HTR-8/SVneo (cell line): ENCODE measurements around the gene SYNGR3.
"Not testable (repeated sequence)": the region's sequence is repeated elsewhere in the genome, so short reads cannot be mapped to it uniquely, and the experiment has no call there.

Source experiments
- DNase-seq: peaks from one replicate; pipeline ENCODE4 v3.0.0; 2011; ENCODE audit warnings: low spot score, mixed read lengths; ENCODE audit not compliant: insufficient read length
- FAIRE-seq: peaks from 2 replicates; lab custom pipeline; 2011; peaks lifted over from hg19 to GRCh38; lab: Jason Lieb, UNC

The SYNGR3 gene

GRCh38 chr16:2024032-2024420 lies 34.3 kb downstream of the SYNGR3 start:
- DNase-seq (no peak), FAIRE-seq (no peak)

DNA sequence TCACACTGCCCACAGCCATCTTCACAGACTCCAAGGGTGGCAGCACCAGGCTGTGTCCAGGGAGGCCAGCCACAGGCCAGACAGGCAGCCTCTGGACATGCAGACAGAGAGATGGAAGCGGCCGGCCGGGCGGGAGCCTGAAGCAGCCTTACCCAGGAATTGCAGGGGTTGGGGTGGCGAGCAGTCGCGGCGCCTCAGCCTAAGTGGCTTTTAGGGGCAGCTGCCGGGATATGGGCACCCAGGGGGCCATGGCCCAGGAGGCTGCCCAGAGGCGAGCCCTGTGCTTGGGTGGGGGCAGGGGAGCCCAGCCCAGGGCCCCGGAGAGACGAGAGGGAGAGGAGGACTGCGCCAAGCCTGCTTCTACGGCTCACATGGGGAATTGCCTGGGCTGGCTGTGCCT lies 35.5 kb downstream of the SYNGR3 start:
- FAIRE-seq (no peak), DNase-seq (no peak)

DNA sequence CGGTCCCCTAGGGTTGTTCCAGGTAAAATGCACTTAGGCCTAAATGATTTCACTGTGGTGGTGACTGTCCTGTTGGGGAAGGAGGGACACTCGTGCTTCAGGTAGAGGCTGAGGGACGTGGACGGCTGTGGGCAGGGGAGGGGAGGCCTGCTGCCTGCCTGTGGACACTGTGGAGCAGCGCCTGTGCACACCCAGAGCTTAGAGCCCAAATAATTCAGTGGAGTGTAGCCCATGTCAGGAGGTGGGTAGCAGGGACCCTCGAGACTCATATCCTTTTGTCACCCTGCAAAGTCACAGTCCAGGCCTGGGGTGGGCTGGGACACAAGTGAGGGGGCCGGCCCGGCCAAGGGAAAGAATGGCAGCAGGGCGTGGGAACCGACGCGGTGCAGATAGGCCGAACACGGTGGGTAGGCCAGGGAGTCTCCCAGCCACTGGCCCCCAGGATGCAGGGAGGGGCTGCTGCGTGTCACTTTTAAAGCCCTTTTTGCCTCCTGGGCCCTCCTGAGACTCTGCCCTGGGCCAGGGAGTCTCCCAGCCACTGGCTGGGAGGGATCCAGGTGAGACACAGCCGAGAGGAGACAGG lies 36.2 kb downstream of the SYNGR3 start:
- no peak for DNase-seq
- FAIRE-seq: no peak

GRCh38 chr16:2026461-2027023 lies 36.8 kb downstream of the SYNGR3 start, which contains the start of gene NHERF2:
NHERF2 (plus strand) TSS chr16:2026902; CDS start chr16:2027006, 104 bp downstream.
- no peak for FAIRE-seq

DNA sequence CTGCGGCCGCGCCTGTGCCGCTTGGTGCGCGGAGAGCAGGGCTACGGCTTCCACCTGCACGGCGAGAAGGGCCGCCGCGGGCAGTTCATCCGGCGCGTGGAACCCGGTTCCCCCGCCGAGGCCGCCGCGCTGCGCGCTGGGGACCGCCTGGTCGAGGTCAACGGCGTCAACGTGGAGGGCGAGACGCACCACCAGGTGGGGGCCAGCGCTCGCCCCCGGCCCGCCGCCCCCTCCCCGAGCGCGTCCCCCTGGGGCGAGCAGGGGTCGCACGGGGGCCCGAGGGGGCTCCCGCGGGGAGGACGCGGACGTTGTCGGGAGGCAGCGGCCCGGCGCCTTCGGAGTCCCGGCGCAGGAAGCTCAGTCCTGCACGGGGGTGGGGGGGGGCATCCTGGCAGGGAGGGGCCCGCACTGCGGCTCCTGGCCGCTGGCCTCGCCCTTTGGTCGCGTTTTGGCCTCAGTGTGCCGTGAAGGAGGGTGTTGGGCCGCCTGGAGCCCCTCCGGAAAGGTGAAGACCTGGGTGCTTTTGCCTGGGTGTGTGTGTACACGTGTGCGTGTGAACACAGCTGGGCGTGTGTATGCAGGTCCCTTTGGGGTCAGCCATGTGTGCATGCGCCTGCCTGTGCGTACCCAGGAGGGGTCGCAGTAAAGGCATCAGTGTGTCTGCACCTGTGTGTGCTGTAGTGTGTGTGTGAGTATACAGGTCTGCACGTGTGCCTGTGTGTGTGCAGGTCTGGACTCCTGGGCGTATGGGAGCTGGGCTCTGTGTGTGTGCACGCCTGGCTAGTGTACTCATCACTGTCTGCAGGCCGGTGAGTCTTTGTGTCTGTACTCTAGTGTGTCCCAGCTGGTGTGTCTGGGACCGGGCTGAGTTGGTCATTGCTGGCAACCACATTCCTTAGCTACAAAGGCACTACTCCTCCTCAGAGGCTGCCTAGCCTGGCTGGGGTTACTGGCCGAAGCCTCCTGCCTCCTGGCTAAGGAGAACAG lies 37.5 kb downstream of the SYNGR3 start:
- FAIRE-seq (peak; percentile 94), DNase-seq (no peak)

More at GRCh38 chr16:2026461-2027023, 36.8 kb downstream of the SYNGR3 start, which contains the start of gene NHERF2:
- no peak for DNase-seq

- FAIRE-seq (no peak), DNase-seq (no peak)
Observed at GRCh38 chr16:2028146-2028545, 38.4 kb downstream of the SYNGR3 start.

DNA sequence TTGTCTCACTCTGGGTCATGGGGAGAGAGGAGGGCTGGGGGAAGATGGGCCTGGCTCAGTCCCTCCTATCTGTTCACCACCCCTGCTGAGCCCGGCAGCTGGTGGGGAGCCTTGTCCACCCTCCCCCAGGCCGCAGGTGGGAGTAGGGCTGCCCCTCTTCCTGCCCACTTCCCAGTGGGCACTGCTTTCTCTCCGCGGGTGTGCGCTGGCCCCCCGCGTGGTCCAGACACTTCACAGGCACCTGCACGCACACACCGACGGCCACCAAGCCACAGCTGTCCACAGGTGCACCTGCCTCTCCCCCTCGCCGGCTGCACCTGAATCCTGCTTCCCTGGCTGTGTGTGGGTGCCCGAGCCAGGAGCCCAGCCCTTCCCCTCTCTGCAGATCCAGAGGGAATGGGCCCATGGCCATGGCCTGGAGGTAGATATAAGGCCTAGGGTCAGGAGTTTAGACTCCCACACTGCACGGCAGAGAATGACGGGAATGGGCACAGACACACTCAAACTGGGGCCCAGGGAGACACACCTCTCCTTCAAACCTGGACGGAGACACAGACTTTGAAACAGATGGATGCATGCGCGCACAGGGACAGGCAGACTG lies 39.0 kb downstream of the SYNGR3 start:
- FAIRE-seq: no peak
- DNase-seq: no peak

DNA sequence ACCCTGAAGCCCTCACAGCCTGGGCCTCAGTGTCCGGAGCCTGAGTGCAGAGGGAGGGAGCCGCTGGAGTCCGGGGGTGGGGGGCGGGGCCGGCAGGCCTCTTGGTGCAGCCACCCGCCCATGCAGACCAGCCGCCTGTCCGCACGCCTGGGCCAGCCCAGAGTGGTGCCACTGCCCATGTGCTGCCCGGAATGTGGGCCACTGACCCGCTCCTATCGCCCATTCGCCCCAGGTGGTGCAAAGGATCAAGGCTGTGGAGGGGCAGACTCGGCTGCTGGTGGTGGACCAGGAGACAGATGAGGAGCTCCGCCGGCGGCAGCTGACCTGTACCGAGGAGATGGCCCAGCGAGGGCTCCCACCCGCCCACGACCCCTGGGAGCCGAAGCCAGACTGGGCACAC lies 39.6 kb downstream of the SYNGR3 start:
- FAIRE-seq: no peak
- no peak for DNase-seq

GRCh38 chr16:2030036-2030435 lies 40.3 kb downstream of the SYNGR3 start:
- no peak for DNase-seq
- FAIRE-seq: no peak

DNA sequence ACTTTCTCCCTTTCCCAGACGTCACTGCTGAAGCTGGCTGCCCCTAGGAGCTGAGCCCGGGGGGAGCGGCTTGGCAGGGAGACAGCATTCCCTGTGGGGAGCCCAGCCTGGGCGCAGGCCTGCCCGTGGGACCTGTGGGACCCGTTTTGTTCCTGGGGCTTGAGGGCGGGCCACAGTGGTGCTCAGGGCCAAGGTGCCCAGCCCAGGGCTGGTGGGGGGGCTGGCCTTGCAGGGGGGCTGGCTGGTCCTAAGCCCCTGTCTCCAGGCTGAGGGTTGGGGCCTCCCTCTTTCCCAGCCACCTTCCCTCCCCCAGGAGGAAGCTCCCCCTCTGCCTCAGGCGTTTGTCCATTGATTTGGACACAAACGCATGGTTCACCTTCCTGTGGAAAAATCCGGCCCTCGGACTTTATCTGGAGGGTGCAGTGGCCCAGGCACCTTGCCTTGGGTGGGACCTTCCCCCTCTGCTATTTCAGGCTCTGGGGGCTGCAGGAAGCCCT lies 41.4 kb downstream of the SYNGR3 start:
- DNase-seq (no peak), FAIRE-seq (no peak)

DNA sequence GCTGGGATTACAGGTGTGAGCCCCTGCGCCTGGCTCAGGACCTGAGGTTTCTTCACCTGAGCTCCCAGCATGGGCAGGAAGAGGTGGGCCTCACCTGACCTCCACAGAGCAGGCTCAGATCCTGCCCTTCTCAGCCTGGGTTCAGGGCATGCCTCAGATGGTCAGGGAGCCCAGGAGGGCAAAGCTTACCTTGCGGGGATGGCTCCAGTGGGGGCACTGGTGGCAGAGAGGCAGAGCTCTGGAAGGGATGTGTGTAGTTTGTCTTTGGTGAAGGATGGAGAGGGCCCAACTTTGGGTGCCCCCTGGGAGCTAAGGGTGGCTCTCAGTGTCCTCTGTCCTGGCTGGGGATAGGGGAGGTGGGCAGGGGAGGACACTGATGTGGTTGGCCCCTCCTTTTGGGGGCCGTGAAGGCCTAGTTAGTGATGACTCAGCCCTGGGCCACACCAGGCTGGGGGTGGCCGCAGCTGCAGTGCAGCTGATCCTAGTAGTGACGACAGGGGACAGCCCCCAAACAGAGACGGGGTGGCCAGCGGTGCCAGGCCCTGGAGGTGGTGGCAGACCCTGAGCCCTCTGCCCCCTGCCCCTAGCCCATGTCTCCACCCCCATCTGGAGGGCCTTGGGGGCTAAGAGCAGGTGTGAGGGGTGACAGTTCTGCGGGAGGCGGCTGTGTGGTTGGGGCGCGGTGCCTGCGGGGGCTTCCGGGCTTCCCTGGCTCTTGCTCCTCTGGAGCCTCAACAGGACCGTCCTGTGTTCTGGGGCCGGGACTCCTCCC lies 42.7 kb downstream of the SYNGR3 start:
- peak; percentile 70 for FAIRE-seq

DNA sequence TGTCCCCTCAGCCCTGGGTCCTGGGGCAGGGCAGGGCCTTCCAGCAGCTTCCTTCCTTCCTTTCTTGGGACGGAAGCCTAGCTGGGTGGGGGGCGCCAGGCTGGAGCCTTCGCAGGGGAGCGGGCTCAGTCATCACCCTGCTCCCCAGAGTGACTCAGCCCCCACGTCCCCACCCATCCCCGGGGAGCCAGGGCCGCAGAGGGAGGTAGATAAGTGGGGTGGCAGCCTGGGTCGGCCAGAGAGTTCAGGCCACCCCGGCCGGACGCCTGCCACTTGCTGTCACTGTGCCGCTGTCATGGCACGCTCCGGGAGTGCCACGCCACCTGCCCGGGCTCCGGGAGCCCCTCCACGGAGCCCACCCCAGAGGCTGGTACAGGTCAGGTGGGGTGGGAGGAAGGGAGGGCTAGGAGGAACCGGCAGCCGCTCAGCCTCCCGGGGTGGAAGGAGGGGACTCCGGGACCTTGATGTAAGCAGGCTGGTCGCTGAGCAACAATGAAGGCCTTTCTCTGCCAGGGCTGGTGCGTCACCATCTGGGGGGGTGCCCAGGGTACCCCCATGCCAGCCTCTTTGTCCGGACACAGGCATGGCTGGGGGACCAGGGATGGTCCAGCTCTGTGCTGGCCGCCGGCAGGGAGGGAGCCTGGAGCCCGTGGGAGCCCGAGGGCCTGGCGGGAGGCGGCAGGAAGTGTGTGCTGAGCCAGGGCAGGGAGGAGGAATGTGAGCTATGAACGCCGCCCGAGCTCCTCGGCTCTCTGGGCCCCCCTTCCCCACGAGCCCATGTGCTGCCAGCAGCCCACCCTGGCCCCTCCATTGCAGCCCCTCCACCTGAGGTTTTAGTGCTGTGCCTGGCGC lies 43.5 kb downstream of the SYNGR3 start:
- DNase-seq: peak; percentile 61
- peak; percentile 59 for FAIRE-seq

More for the DNA sequence above, 42.7 kb downstream of the SYNGR3 start:
- DNase-seq: no peak

DNA sequence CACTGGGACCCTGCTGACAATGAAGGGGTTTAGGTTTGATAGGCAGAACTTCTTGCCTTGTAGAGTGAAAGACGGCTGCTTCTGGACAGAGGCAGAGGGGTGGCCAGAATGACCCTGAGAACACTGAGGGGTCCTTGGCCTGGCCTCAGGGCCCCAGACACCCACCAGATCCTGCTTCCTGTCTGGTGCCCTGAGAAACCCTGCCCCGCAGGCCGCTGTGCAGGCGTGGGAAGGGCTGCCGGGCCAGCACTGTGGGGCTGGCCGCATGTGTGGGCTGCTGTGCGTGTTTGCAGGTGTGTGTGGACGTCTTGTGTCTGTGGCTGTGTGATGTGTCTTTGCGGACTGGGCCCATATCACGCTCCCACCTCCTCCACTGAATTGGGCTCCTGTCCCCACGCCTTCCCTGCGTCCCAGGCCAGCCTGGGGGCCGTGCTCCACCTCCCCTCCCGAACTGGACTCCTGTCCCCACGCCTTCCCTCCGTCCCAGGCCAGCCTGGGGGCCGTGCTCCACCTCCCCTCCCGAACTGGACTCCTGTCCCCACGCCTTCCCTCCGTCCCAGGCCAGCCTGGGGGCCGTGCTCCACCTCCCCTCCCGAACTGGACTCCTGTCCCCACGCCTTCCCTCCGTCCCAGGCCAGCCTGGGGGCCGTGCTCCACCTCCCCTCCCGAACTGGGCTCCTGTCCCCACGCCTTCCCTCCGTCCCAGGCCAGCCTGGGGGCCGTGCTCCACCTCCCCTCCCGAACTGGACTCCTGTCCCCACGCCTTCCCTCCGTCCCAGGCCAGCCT lies 44.3 kb downstream of the SYNGR3 start:
- peak; percentile 33 for FAIRE-seq

DNA sequence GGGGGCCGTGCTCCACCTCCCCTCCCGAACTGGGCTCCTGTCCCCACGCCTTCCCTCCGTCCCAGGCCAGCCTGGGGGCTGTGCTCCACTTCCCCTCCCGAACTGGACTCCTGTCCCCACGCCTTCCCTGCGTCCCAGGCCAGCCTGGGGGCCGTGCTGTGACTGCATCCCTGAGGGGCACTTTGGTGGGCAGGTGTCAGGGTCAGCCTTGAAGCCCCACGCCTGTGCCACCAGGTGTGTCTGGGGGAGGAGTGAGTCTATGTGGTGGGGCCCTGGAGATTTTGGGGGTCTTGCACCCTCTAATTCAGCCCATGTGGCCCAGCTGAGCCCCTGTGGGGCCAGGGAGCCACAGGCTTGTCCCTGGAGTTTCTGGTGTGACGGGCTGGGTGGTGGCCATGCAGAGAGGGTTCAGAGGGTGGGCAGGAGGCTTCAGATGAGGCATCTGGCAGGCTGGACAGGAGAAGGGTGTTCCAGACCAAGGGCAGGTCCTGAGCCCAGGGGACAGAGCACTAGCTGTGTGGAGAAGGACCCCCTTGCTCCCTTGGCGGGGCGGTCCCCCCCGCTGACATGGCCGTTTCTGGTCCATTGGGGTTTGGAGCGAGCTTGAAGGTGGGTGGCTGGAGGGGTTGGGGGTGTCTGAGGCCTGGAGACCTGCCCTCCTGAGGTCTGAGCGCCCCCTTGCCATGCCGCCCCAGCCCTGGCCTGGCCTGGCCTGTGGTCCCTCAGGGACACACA lies 45.1 kb downstream of the SYNGR3 start:
- FAIRE-seq (peak; percentile 79), DNase-seq (no peak)

More for the DNA sequence above, 44.3 kb downstream of the SYNGR3 start:
- not testable (repeated sequence) for DNase-seq

DNA sequence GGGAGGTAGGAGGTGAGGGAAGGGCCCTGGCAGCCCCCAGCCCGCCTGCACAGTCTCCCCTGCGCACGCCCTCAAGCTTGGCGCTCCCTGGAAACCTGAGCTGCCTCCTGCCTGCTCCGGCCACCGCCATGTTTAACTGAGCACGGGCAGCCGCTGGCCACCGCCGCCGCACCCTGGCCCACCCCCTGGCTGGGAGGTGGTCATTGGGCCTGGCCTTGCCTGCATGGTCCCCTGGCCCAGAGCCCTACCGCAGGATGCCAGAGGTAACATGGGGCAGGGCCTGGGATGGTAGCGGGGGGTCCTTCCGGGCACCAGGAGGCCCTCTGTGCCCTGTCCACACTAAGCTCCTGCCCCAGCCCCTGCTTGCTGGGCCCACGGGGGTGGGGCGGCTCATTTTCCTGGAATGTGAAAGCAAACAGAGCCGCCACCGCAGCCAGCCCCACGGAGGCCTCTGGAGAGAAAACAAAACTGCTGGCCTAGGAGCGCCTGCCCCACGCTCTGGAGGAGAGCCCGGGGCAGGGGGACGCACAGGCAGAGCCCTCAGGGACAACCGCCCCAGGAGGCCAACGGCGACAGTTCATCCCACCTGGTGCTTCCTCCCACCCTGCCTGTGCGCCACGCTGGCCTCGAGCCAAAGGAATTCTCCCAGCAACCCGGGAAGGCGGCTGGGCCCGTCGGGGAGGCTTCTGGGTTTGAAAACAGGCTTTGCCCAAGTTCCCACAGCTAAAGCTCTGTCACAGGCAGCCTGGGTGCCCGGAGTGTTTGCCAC lies 45.8 kb downstream of the SYNGR3 start:
- no peak for DNase-seq

GRCh38 chr16:2036200-2036966 lies 46.6 kb downstream of the SYNGR3 start:
- no peak for FAIRE-seq

More for the DNA sequence above, 45.8 kb downstream of the SYNGR3 start:
- FAIRE-seq: no peak

More at GRCh38 chr16:2036200-2036966, 46.6 kb downstream of the SYNGR3 start:
- no peak for DNase-seq
